ENCODE measurements around the gene UBN1.

DNA sequence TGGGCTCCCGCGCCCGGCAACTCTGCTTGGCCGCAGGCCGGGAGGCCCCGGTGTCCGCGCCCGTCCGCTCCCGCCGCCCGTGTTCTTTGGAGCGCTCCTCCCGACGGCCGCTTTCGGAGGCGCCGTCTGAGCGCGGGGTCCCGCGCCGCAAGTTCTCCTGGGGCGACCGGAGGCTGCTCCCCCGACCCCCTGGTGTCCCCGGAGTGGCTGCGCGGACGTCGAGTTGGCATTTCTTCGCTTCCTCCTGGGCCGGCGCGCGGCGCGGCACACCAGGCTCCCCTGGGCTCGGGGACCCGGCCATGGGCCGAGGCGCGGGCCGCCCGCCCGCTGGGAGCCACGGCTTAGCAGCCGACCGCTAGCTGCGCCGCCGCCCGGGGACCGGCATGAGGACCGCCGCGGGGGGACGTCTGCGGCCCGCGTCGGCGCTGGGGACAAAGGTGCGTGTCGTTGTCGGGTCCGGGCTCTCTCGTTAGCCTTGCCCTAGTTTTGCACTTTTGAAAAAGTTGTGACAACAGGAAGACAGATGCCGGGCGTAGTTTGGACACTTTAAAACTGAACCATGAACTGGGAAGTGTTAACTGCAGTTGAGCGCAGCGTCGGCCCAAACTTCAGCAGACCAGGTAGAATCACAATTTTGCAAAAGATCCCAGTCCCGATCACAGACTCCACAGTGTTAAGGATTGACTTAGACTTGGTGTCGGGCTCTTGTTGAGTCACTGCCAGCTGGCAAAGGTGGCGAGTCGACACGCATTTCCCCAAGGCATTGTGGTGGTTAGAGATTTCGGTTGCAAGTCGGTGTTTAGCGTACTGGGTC lies 700 bp downstream of the UBN1 start:
- TF ChIP-seq, protein P1, sequence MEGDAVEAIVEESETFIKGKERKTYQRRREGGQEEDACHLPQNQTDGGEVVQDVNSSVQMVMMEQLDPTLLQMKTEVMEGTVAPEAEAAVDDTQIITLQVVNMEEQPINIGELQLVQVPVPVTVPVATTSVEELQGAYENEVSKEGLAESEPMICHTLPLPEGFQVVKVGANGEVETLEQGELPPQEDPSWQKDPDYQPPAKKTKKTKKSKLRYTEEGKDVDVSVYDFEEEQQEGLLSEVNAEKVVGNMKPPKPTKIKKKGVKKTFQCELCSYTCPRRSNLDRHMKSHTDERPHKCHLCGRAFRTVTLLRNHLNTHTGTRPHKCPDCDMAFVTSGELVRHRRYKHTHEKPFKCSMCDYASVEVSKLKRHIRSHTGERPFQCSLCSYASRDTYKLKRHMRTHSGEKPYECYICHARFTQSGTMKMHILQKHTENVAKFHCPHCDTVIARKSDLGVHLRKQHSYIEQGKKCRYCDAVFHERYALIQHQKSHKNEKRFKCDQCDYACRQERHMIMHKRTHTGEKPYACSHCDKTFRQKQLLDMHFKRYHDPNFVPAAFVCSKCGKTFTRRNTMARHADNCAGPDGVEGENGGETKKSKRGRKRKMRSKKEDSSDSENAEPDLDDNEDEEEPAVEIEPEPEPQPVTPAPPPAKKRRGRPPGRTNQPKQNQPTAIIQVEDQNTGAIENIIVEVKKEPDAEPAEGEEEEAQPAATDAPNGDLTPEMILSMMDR (IDR thresholded peaks at IDR 0.05; ENCODE audit: insufficient read depth, low read length, poor library complexity, severe bottlenecking) = no peak
- no peak for TF ChIP-seq EZH2phosphoT487 (conservative IDR thresholded peaks at IDR 0.05; ENCODE audit: low read length)

Data from SU-DHL-6 (cell line).